H1 (cell line): ENCODE results near the gene BNC1. TPM values are rescaled to one million over a fixed set of nuclear protein-coding genes. Genes with fewer than 3 reads are reported as not detected.

ENCODE experiments used
- CTCF ChIA-PET: fragments of 300-600 bp; sonication (Branson Sonifier 250); formaldehyde crosslinking; loops from one replicate; lab custom pipeline; 2021; ENCODE audit not compliant: partially characterized antibody; lab: Charles Lee
- POLR2A ChIA-PET: fragments of 300-600 bp; sonication (Branson Sonifier 250); formaldehyde crosslinking; loops from one replicate; lab custom pipeline; 2021; ENCODE audit warnings: inconsistent platforms; ENCODE audit not compliant: partially characterized antibody; lab: Charles Lee
- DNase-seq, 2 experiments: peaks; one replicate each; pipeline versions ENCODE4 v3.0.0 to v3.0.0-alpha.2; 2010 to 2022; ENCODE audit warnings: low spot score in 2 of 2, low read depth in 1 of 2, mixed read lengths in 1 of 2
- FAIRE-seq: peaks from 2 replicates; lab custom pipeline; 2011; peaks lifted over from hg19 to GRCh38; lab: Jason Lieb, UNC
- H2AFZ ChIP-seq: 2 replicates; pipeline ENCODE4 v1.8.1; 2012; ENCODE audit warnings: low read length, inconsistent platforms
- H2AK5ac ChIP-seq: 2 replicates; pipeline ENCODE4 v1.6.1; 2013; ENCODE audit warnings: low read depth, low read length
- H2BK120ac ChIP-seq: replicated peaks from 2 replicates; pipeline ENCODE3; 2013; ENCODE audit warnings: low read depth, low read length, inconsistent platforms
- H2BK12ac ChIP-seq: 2 replicates; pipeline ENCODE4 v1.6.1; 2013; ENCODE audit warnings: low read depth, low read length
- H2BK15ac ChIP-seq: 2 replicates; pipeline ENCODE4 v1.6.1; 2013; ENCODE audit warnings: low read length
- H2BK20ac ChIP-seq: 2 replicates; pipeline ENCODE4 v1.6.1; 2013; ENCODE audit warnings: low read length
- H2BK5ac ChIP-seq: 2 replicates; pipeline ENCODE4 v1.6.1; 2013; ENCODE audit warnings: low read depth, low read length
- H3K14ac ChIP-seq: 2 replicates; pipeline ENCODE4 v1.6.1; 2013; ENCODE audit warnings: inconsistent platforms; ENCODE audit not compliant: insufficient read length
- H3K18ac ChIP-seq: 2 replicates; pipeline ENCODE4 v1.6.1; 2013; ENCODE audit warnings: low read length; ENCODE audit errors: extremely low read depth
- H3K23ac ChIP-seq: 2 replicates; pipeline ENCODE4 v1.6.1; 2013; ENCODE audit warnings: inconsistent platforms; ENCODE audit not compliant: insufficient read length
- H3K23me2 ChIP-seq: 2 replicates; pipeline ENCODE4 v1.6.1; 2013; ENCODE audit warnings: low read depth, low read length
- H3K27ac ChIP-seq: 2 replicates; pipeline ENCODE4 v1.6.1; 2011; ENCODE audit warnings: low read depth, low read length, inconsistent platforms
- H3K27me3 ChIP-seq, 4 experiments: replicated peaks in 1 of 4; 1 replicate in 1 of 4; 2 replicates in 3 of 4; pipeline versions ENCODE4 v1.6.1 to v1.8.1; 2011 to 2013; ENCODE audit warnings: low read length in 3 of 4, mild to moderate bottlenecking in 3 of 4, inconsistent platforms in 2 of 4, mixed read lengths in 2 of 4, moderate library complexity in 1 of 4; ENCODE audit not compliant: control insufficient read depth in 3 of 4, insufficient read depth in 3 of 4; ENCODE audit errors: extremely low read depth in 1 of 4
- H3K36me3 ChIP-seq, 4 experiments: 2 replicates each; pipeline versions ENCODE4 v1.6.1 to v1.8.1; 2011 to 2013; ENCODE audit warnings: mild to moderate bottlenecking in 4 of 4, low read length in 3 of 4, moderate library complexity in 2 of 4, control low read depth in 1 of 4, inconsistent platforms in 1 of 4; ENCODE audit not compliant: insufficient read depth in 4 of 4, control insufficient read depth in 2 of 4
- H3K4ac ChIP-seq: replicated peaks from 2 replicates; pipeline ENCODE3; 2013; ENCODE audit warnings: low read length, low read depth, mixed read lengths, inconsistent platforms; ENCODE audit not compliant: insufficient read length
- H3K4me1 ChIP-seq, 4 experiments: replicated peaks in 1 of 4; 1 replicate in 1 of 4; 2 replicates in 3 of 4; pipeline versions ENCODE4 v1.6.1 to v1.8.1; 2011 to 2013; ENCODE audit warnings: low read length in 3 of 4, inconsistent platforms in 2 of 4, mixed read lengths in 1 of 4; ENCODE audit not compliant: insufficient read depth in 4 of 4, control insufficient read depth in 3 of 4
- H3K4me2 ChIP-seq, 2 experiments: 2 replicates each; pipeline versions ENCODE4 v1.6.1 to v1.8.1; 2011 to 2013; ENCODE audit warnings: low read depth in 2 of 2, low read length in 2 of 2, control low read depth in 1 of 2, inconsistent platforms in 1 of 2, mild to moderate bottlenecking in 1 of 2; ENCODE audit not compliant: insufficient read depth in 1 of 2
- H3K4me3 ChIP-seq, 4 experiments: fragments of 200-600, 300-600 bp in 1 of 4; sonication (generic), shearing (Covaris generic), sonication (Bioruptor Twin) in 1 of 4; 2 replicates each; pipeline versions ENCODE4 v1.5.1 to v1.8.1; 2011 to 2016; ENCODE audit warnings: low read length in 4 of 4, low read depth in 3 of 4, control low read depth in 2 of 4, inconsistent platforms in 2 of 4, mild to moderate bottlenecking in 2 of 4, mixed read lengths in 1 of 4, moderate library complexity in 1 of 4; ENCODE audit not compliant: insufficient read depth in 2 of 4; ENCODE audit errors: extremely low read depth in 1 of 4
- H3K56ac ChIP-seq: replicated peaks from 2 replicates; pipeline ENCODE3; 2013; ENCODE audit warnings: low read depth, mild to moderate bottlenecking, mixed read lengths, low read length, inconsistent platforms; ENCODE audit not compliant: insufficient read length
- H3K79me1 ChIP-seq: 2 replicates; pipeline ENCODE4 v1.6.1; 2013; ENCODE audit warnings: low read depth, low read length, control low read depth
- H3K79me2 ChIP-seq, 2 experiments: 2 replicates each; pipeline versions ENCODE4 v1.6.1 to v1.8.1; 2012 to 2013; ENCODE audit warnings: low read length in 2 of 2, mild to moderate bottlenecking in 2 of 2, inconsistent platforms in 1 of 2; ENCODE audit not compliant: insufficient read depth in 2 of 2, control insufficient read depth in 1 of 2
- H3K9ac ChIP-seq, 4 experiments: replicated peaks in 1 of 4; 1 replicate in 1 of 4; 2 replicates in 3 of 4; pipeline versions ENCODE4 v1.6.1 to v1.8.1; 2011 to 2013; ENCODE audit warnings: low read depth in 3 of 4, low read length in 3 of 4, control low read depth in 2 of 4, mild to moderate bottlenecking in 2 of 4, moderate library complexity in 2 of 4, inconsistent platforms in 1 of 4; ENCODE audit errors: extremely low read depth in 1 of 4
- H3K9me3 ChIP-seq, 2 experiments: 2 replicates each; pipeline versions ENCODE4 v1.6.1 to v1.8.1; 2012 to 2013; ENCODE audit warnings: mild to moderate bottlenecking in 2 of 2, moderate library complexity in 2 of 2, control low read depth in 1 of 2, inconsistent platforms in 1 of 2, low read depth in 1 of 2, low read length in 1 of 2, mixed read lengths in 1 of 2; ENCODE audit not compliant: insufficient read depth in 2 of 2
- H4K20me1 ChIP-seq, 2 experiments: replicated peaks in 1 of 2; 2 replicates each; pipeline versions ENCODE3 to v1.8.1; 2011 to 2013; ENCODE audit warnings: inconsistent platforms in 2 of 2, low read length in 2 of 2, mild to moderate bottlenecking in 1 of 2; ENCODE audit not compliant: insufficient read depth in 2 of 2, control insufficient read depth in 1 of 2
- H4K5ac ChIP-seq: 2 replicates; pipeline ENCODE4 v1.6.1; 2013; ENCODE audit warnings: low read length, low read depth, mixed read lengths, inconsistent platforms; ENCODE audit not compliant: insufficient read length
- H4K8ac ChIP-seq: 2 replicates; pipeline ENCODE4 v1.8.0; 2013; ENCODE audit warnings: mild to moderate bottlenecking, moderate library complexity, low read length, inconsistent platforms; ENCODE audit not compliant: insufficient read depth; ENCODE audit errors: extremely low read depth
- H4K91ac ChIP-seq: replicated peaks from 2 replicates; pipeline ENCODE3; 2013; ENCODE audit warnings: low read length, mixed read lengths, inconsistent platforms; ENCODE audit not compliant: insufficient read length
- BCL11A ChIP-seq, 2 experiments: IDR thresholded peaks; one replicate each; pipeline ENCODE4 v1.6.1; 2011; ENCODE audit warnings: low read depth in 2 of 2, low read length in 2 of 2, mild to moderate bottlenecking in 2 of 2
- RNF2 ChIP-seq: fragments of 200-900, 300-1000 bp; sonication (generic); IDR thresholded peaks from 2 replicates; pipeline ENCODE4 v1.7.1; 2016; ENCODE audit warnings: borderline replicate concordance, low read depth, mild to moderate bottlenecking, antibody characterized with exemption, low read length; ENCODE audit not compliant: poor library complexity, severe bottlenecking; ENCODE audit errors: missing control alignments
- SP4 ChIP-seq: IDR thresholded peaks from 2 replicates; pipeline ENCODE4 v1.6.1; 2012; ENCODE audit warnings: low read length, inconsistent platforms
- SUZ12 ChIP-seq: fragments of 200-600 bp; sonication (generic); IDR thresholded peaks from 2 replicates; pipeline ENCODE4 v1.6.1; 2012; ENCODE audit warnings: mild to moderate bottlenecking, inconsistent platforms, low read length, moderate library complexity, mixed read lengths
- TAF7 ChIP-seq: optimal IDR thresholded peaks from 2 replicates; pipeline ENCODE3; 2011; ENCODE audit warnings: low read depth, mild to moderate bottlenecking, inconsistent platforms, low read length, moderate library complexity, borderline replicate concordance
- WGBS, 2 experiments: shearing (Covaris generic) in 1 of 2; methylation state at CpG; one replicate each; pipeline versions ENCODE4 v1.1.6 to v1.1.7; 2013 to 2015; ENCODE audit warnings: low lambda C conversion rate in 2 of 2, mixed read lengths in 2 of 2, inconsistent platforms in 1 of 2, low coverage in 1 of 2, missing lambda C conversion rate in 1 of 2; ENCODE audit not compliant: insufficient replicate concordance in 2 of 2, insufficient coverage in 1 of 2, insufficient read length in 1 of 2; ENCODE audit errors: extremely low coverage in 1 of 2, missing lambda C conversion rate in 1 of 2; 5-methylcytosine and 5-hydroxymethylcytosine counted together
- polyA plus RNA-seq, 7 experiments: library from polyadenylated mRNA; depleted of rRNA in 3 of 7; stranded (reverse) in 5 of 7; unstranded in 2 of 7; fragments of >200 nt in 5 of 7; fragments of 200-250 nt in 2 of 7; gene quantifications; 1 replicate in 5 of 7; 2 replicates in 1 of 7; 4 replicates in 1 of 7; pipeline versions ENCODE4 v1.2.1 to v1.2.3, GENCODE V29; 2011 to 2013; ENCODE audit warnings: missing spikeins in 2 of 7, mixed read lengths in 2 of 7
- total RNA-seq: library from RNA; stranded (reverse); fragmentation: NEBNext Ultra II Directional; extraction: Animal tissue kit (Norgen Biotek cat#: 25700); gene quantifications from 2 replicates; pipeline ENCODE4 v1.2.1, GENCODE V29; 2021
- TF ChIP-seq, protein P1 (sequence below): IDR thresholded peaks from 2 replicates; pipeline ENCODE4 v1.6.1; 2012; ENCODE audit warnings: low read length, inconsistent platforms
- TF ChIP-seq, protein P2 (sequence below): IDR thresholded peaks from 2 replicates; pipeline ENCODE4 v1.6.1; 2011; ENCODE audit warnings: low read depth, mild to moderate bottlenecking, low read length; ENCODE audit not compliant: insufficient read depth
- TF ChIP-seq, protein P3 (sequence below): IDR thresholded peaks from 2 replicates; pipeline ENCODE4 v1.6.1; 2012; ENCODE audit warnings: inconsistent platforms

Gene BNC1
- total and polyA plus RNA-seq, 2 of the 8 experiments (the other 6 are each of a cell fraction or from before 2014, with no cell fraction given): 0.99 to 2.1 TPM

DNA sequence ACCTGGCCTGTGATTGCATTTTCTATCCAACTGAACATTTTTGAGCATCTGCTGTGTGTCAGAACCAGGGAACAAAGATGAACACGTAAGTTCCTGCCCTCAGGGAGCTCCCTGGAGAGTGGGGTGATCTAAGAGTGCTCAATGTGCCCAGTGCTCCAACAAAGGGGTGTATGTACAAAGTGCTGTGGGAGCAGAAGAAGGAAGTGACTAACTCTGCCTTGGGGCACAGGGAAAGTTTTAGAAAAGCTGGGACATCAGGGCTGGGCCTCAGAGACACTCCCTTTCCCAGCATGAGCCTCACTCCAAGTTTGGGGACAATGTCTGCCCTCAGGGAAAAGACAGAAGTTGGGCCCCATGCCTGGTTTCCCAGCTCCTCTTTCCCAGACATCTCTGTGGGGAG lies 27.6 kb upstream of the BNC1 start:
- no peaks in the 10 kb centered on the region for H3K27me3 ChIP-seq
- H2BK5ac ChIP-seq: peak overlapping the region; percentile 24; the same call in 1 of the 2 replicates
- H3K56ac ChIP-seq: no peak overlapping the region
- no peaks in the 10 kb centered on the region for H4K20me1 ChIP-seq
- H3K4me1 ChIP-seq: peaks cover 0 to 16% (median 8%) of the 10 kb centered on the region in 4 experiments; a peak in 6 of 7 replicates
- no peak for FAIRE-seq
- H2AK5ac ChIP-seq: no peak overlapping the region
- no peaks in the 10 kb centered on the region for H3K79me2 ChIP-seq
- WGBS, 2 experiments: 91% methylated on average over 1 of the region's 1 CpG; no CpG with 5 or more reads in 1 of the 2 experiments
- H3K36me3 ChIP-seq: no peaks in the 10 kb centered on the region
- H3K9me3 ChIP-seq: no peaks in the 10 kb centered on the region
- no peak overlapping the region for H2BK15ac ChIP-seq
- no peaks in the 10 kb centered on the region for H3K79me1 ChIP-seq
- POLR2A ChIA-PET: no interaction called here
- H3K18ac ChIP-seq: no peak overlapping the region; the same call in 1 of the 2 replicates
- H4K5ac ChIP-seq: no peak overlapping the region
- peak overlapping the region; percentile 96 for H2BK120ac ChIP-seq
- H3K23ac ChIP-seq: no peak overlapping the region
- H4K8ac ChIP-seq: no peak overlapping the region
- no peak overlapping the region for H3K4me2 ChIP-seq
- TF ChIP-seq SUZ12 (no peak), TAF7 (no peak), SP4 (no peak), RNF2 (no peak), BCL11A (IDR thresholded peaks at IDR 0.05; ENCODE audit: low read depth in 2 of 2, low read length in 2 of 2) (no peak)
- TF ChIP-seq, protein P1, sequence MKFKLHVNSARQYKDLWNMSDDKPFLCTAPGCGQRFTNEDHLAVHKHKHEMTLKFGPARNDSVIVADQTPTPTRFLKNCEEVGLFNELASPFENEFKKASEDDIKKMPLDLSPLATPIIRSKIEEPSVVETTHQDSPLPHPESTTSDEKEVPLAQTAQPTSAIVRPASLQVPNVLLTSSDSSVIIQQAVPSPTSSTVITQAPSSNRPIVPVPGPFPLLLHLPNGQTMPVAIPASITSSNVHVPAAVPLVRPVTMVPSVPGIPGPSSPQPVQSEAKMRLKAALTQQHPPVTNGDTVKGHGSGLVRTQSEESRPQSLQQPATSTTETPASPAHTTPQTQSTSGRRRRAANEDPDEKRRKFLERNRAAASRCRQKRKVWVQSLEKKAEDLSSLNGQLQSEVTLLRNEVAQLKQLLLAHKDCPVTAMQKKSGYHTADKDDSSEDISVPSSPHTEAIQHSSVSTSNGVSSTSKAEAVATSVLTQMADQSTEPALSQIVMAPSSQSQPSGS: no peak
- TF ChIP-seq, protein P2, sequence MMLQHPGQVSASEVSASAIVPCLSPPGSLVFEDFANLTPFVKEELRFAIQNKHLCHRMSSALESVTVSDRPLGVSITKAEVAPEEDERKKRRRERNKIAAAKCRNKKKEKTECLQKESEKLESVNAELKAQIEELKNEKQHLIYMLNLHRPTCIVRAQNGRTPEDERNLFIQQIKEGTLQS: no peak
- TF ChIP-seq, protein P3, sequence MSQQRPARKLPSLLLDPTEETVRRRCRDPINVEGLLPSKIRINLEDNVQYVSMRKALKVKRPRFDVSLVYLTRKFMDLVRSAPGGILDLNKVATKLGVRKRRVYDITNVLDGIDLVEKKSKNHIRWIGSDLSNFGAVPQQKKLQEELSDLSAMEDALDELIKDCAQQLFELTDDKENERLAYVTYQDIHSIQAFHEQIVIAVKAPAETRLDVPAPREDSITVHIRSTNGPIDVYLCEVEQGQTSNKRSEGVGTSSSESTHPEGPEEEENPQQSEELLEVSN: no peak
- TF ChIP-seq, all 59 proteins: peak for 0
- Histone ChIP-seq H2BK12ac (peak overlapping the region; percentile 87; the same call in 1 of the 2 replicates), H2AFZ (0 out of 2 replicates have a peak overlapping the region, but pooled peaks have one; percentile 49), H3K4ac (no peak overlapping the region), H3K9ac (no peak overlapping the region), H2BK20ac (no peak overlapping the region), H3K27ac (no peak overlapping the region), H3K14ac (no peak overlapping the region), H3K4me3 (no peak overlapping the region), H4K91ac (peak overlapping the region; percentile 86), H3K23me2 (no peaks in the 10 kb centered on the region; the same call in 1 of the 2 replicates)
- DNase-seq: no peak
- CTCF ChIA-PET: interaction anchor here (1.0 to 1.8 kb wide), 3 partner anchors 18 to 126 kb away, joined by 3 to 4 read pairs (median 3); no protein-coding TSS in a partner anchor
